Gastroesophageal sphincter (tissue), 3 donors: Measurements from ENCODE around the gene NSDHL.

Experiments
- POLR2A ChIP-seq, 2 donors: fragments of 450-650 bp; IDR thresholded peaks; one replicate each; pipeline ENCODE4 v1.6.1; 2017; ENCODE audit warnings: antibody characterized with exemption in 2 of 2, mild to moderate bottlenecking in 2 of 2, moderate library complexity in 1 of 2
- POLR2AphosphoS5 ChIP-seq: sonication (generic); formaldehyde crosslinking; IDR thresholded peaks from one replicate; pipeline ENCODE4 v1.6.1; 2017; ENCODE audit warnings: antibody characterized with exemption
- TF ChIP-seq, protein P1 (sequence below), 4 experiments: fragments of 200-600 bp in 2 of 4; fragments of 450-650 bp in 2 of 4; sonication (generic) in 1 of 4; IDR thresholded peaks; one replicate each; pipeline ENCODE4 v1.5.1; 2017 to 2019; ENCODE audit warnings: antibody characterized with exemption in 4 of 4, mild to moderate bottlenecking in 2 of 4, moderate library complexity in 2 of 4

GRCh38 chrX:152830312-152831305 lies at the start of gene NSDHL, which contains the start of gene CETN2:
- TF ChIP-seq POLR2A (IDR thresholded peaks at IDR 0.05) (peak in 1 of 2 donors; percentile 17), POLR2AphosphoS5 (peak; percentile 46)
- TF ChIP-seq, protein P1, sequence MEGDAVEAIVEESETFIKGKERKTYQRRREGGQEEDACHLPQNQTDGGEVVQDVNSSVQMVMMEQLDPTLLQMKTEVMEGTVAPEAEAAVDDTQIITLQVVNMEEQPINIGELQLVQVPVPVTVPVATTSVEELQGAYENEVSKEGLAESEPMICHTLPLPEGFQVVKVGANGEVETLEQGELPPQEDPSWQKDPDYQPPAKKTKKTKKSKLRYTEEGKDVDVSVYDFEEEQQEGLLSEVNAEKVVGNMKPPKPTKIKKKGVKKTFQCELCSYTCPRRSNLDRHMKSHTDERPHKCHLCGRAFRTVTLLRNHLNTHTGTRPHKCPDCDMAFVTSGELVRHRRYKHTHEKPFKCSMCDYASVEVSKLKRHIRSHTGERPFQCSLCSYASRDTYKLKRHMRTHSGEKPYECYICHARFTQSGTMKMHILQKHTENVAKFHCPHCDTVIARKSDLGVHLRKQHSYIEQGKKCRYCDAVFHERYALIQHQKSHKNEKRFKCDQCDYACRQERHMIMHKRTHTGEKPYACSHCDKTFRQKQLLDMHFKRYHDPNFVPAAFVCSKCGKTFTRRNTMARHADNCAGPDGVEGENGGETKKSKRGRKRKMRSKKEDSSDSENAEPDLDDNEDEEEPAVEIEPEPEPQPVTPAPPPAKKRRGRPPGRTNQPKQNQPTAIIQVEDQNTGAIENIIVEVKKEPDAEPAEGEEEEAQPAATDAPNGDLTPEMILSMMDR (IDR thresholded peaks at IDR 0.05), result no peak
